Fibroblast of lung (primary cell): Measurements from ENCODE around the gene KIAA1217. TPM values are rescaled to one million over a fixed set of nuclear protein-coding genes. Genes with fewer than 3 reads are reported as not detected.
"Not testable (repeated sequence)": the region's sequence is repeated elsewhere in the genome, so short reads cannot be mapped to it uniquely, and the experiment has no call there.

Experiments
- DNase-seq, 2 donors: peaks; one replicate each; pipeline versions ENCODE4 v3.0.0 to v3.0.0-alpha.2; 2010; ENCODE audit warnings: low read depth in 2 of 2
- H2AFZ ChIP-seq: 2 replicates; pipeline ENCODE4 v1.5.1; 2012; ENCODE audit warnings: low read length, control low read depth, inconsistent platforms
- H3K27ac ChIP-seq: 2 replicates; pipeline ENCODE4 v1.5.1; 2011; ENCODE audit warnings: low read length, control low read depth; ENCODE audit not compliant: insufficient read depth
- H3K27me3 ChIP-seq: 2 replicates; pipeline ENCODE4 v1.5.1; 2011; ENCODE audit warnings: mild to moderate bottlenecking, low read length; ENCODE audit not compliant: control insufficient read depth, insufficient read depth
- H3K36me3 ChIP-seq: 2 replicates; pipeline ENCODE4 v1.5.1; 2011; ENCODE audit warnings: low read length; ENCODE audit not compliant: control insufficient read depth, insufficient read depth
- H3K4me1 ChIP-seq: 2 replicates; pipeline ENCODE4 v1.5.1; 2011; ENCODE audit warnings: low read length; ENCODE audit not compliant: control insufficient read depth, insufficient read depth; ENCODE audit errors: extremely low read depth
- H3K4me2 ChIP-seq: 2 replicates; pipeline ENCODE4 v1.5.1; 2011; ENCODE audit warnings: low read length, control low read depth; ENCODE audit not compliant: insufficient read depth; ENCODE audit errors: extremely low read depth
- H3K4me3 ChIP-seq, 4 experiments: fragments of 200-600 bp in 1 of 4; sonication (generic) in 1 of 4; replicated peaks in 1 of 4; 2 replicates each; pipeline ENCODE4 v1.5.1; 2011 to 2016; ENCODE audit warnings: low read length in 4 of 4, low read depth in 3 of 4, mild to moderate bottlenecking in 3 of 4, control low read depth in 2 of 4, inconsistent platforms in 1 of 4, mixed read lengths in 1 of 4; ENCODE audit not compliant: insufficient read depth in 1 of 4; ENCODE audit errors: control extremely low read depth in 1 of 4
- H3K79me2 ChIP-seq: 2 replicates; pipeline ENCODE4 v1.5.1; 2012; ENCODE audit warnings: mild to moderate bottlenecking, low read length, inconsistent platforms; ENCODE audit not compliant: control insufficient read depth, insufficient read depth
- H3K9ac ChIP-seq: 2 replicates; pipeline ENCODE4 v1.5.1; 2011; ENCODE audit warnings: mild to moderate bottlenecking, low read length, control low read depth; ENCODE audit not compliant: insufficient read depth
- H3K9me3 ChIP-seq: 2 replicates; pipeline ENCODE4 v1.5.1; 2012; ENCODE audit warnings: low read depth, low read length; ENCODE audit not compliant: control insufficient read depth, insufficient read depth
- H4K20me1 ChIP-seq: 2 replicates; pipeline ENCODE4 v1.5.1; 2011; ENCODE audit warnings: low read length; ENCODE audit not compliant: control insufficient read depth, insufficient read depth; ENCODE audit errors: extremely low read depth
- EZH2 ChIP-seq: IDR thresholded peaks from 2 replicates; pipeline ENCODE4 v1.5.1; 2012; ENCODE audit warnings: low read length, control low read depth, mild to moderate bottlenecking; ENCODE audit errors: missing control alignments
- polyA plus RNA-seq, 2 donors: library from polyadenylated mRNA; depleted of rRNA in 1 of 2; stranded (reverse) in 1 of 2; unstranded in 1 of 2; fragments of >200 nt; gene quantifications; 2 replicates each; pipeline ENCODE4 v1.2.1, GENCODE V29; 2011 to 2012; ENCODE audit warnings: missing spikeins in 1 of 2
- total RNA-seq: library from RNA; depleted of rRNA; stranded (reverse); fragments of >200 nt; gene quantifications from 2 replicates; pipeline ENCODE4 v1.2.1, GENCODE V29; 2014
- TF ChIP-seq, protein P1 (sequence below), 2 donors: IDR thresholded peaks in 1 of 2; conservative IDR thresholded peaks in 1 of 2; 1 replicate in 1 of 2; 2 replicates in 1 of 2; pipeline ENCODE4 v1.5.1; 2011 to 2012; ENCODE audit warnings: low read length in 2 of 2, control low read depth in 1 of 2, inconsistent platforms in 1 of 2, low read depth in 1 of 2, mild to moderate bottlenecking in 1 of 2

KIAA1217 gene
- total and polyA plus RNA-seq, 2 donors (not counting 1 experiment from before 2014, with no cell fraction given), result 0.92 to 1.5 TPM

DNA sequence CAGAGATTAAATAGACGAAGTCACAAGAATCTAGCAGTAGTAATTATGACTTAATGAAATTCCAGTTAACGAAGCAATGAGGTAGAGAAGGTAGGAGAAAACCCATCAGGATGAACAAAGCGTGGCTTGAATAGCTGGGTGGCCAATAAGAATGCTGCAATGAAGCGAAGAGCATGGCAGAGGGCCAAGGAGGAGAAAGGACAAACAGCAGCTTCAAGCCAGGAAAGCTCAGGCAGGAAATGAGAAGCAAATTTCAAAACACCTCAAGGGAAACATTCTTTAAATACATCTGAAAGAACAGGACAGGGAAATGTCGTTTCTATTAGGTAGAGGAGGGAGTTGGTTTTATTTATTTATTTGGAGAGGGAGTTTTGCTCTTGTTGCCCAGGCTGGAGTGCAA is 122.5 kb downstream of the KIAA1217 start:
- H3K4me3 ChIP-seq, result no peak overlapping the region
- no peaks in the 10 kb centered on the region for H3K27me3 ChIP-seq
- DNase-seq, result peak; percentile 55 to 78
- H4K20me1 ChIP-seq, result no peaks in the 10 kb centered on the region
- no peaks in the 10 kb centered on the region for H3K4me1 ChIP-seq
- no peaks in the 10 kb centered on the region for H3K36me3 ChIP-seq
- H3K27ac ChIP-seq, result no peak overlapping the region
- no peak overlapping the region for H2AFZ ChIP-seq
- H3K4me2 ChIP-seq, result no peak overlapping the region
- no peak for TF ChIP-seq EZH2
- TF ChIP-seq, protein P1, sequence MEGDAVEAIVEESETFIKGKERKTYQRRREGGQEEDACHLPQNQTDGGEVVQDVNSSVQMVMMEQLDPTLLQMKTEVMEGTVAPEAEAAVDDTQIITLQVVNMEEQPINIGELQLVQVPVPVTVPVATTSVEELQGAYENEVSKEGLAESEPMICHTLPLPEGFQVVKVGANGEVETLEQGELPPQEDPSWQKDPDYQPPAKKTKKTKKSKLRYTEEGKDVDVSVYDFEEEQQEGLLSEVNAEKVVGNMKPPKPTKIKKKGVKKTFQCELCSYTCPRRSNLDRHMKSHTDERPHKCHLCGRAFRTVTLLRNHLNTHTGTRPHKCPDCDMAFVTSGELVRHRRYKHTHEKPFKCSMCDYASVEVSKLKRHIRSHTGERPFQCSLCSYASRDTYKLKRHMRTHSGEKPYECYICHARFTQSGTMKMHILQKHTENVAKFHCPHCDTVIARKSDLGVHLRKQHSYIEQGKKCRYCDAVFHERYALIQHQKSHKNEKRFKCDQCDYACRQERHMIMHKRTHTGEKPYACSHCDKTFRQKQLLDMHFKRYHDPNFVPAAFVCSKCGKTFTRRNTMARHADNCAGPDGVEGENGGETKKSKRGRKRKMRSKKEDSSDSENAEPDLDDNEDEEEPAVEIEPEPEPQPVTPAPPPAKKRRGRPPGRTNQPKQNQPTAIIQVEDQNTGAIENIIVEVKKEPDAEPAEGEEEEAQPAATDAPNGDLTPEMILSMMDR (conservative IDR thresholded peaks at IDR 0.05 in 1 of 2, IDR thresholded peaks at IDR 0.05 in 1 of 2; ENCODE audit: low read depth in 1 of 2, low read length in 2 of 2), result no peak
- H3K79me2 ChIP-seq, result no peaks in the 10 kb centered on the region
- no peaks in the 10 kb centered on the region for H3K9me3 ChIP-seq
- H3K9ac ChIP-seq, result no peak overlapping the region

GRCh38 chr10:24333736-24334135 is 124.8 kb downstream of the KIAA1217 start:
- H2AFZ ChIP-seq, result no peak overlapping the region
- no peaks in the 10 kb centered on the region for H3K4me1 ChIP-seq
- DNase-seq, result peak; percentile 19 to 92
- H4K20me1 ChIP-seq, result no peaks in the 10 kb centered on the region
- no peaks in the 10 kb centered on the region for H3K9me3 ChIP-seq
- no peaks in the 10 kb centered on the region for H3K79me2 ChIP-seq
- no peak for TF ChIP-seq EZH2
- TF ChIP-seq, protein P1 (conservative IDR thresholded peaks at IDR 0.05 in 1 of 2, IDR thresholded peaks at IDR 0.05 in 1 of 2; ENCODE audit: low read depth in 1 of 2, low read length in 2 of 2), result no peak
- no peak overlapping the region for H3K4me2 ChIP-seq
- no peaks in the 10 kb centered on the region for H3K27me3 ChIP-seq
- no peaks in the 10 kb centered on the region for H3K36me3 ChIP-seq
- no peak overlapping the region for H3K4me3 ChIP-seq
- H3K9ac ChIP-seq, result no peak overlapping the region
- H3K27ac ChIP-seq, result no peak overlapping the region

DNA sequence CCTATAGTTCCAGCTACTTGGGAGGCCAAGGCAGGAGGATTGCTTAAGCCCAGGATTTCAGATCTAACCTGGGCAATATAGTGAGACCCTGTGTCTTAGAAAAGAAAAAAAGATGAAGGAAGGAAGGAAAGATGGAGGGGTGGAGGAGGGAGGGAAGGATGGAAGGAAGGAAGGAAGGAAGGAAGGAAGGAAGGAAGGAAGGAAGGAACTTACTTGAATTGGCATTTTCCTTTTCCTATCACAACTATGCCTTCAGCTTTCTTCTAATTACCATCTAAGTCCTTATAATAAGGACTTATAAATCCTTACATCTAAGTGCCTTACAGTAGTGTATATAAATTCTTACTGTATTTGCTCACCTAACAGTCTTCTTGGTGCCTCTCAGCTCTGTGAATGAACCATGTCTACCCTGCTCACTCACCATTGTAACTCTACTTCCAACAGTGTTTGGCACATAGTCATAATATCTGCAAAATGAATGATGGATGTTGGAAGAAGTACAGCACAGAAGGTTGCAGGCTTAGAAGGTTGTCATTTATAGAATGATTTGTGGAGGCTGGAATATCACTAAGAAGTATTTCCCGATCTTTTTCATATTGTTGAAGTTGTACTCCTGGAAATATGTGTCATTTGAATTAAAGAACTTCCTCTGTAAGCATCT is 125.5 kb downstream of the KIAA1217 start:
- Histone ChIP-seq H2AFZ (no peak overlapping the region), H3K36me3 (no peaks in the 10 kb centered on the region), H3K9ac (no peak overlapping the region), H3K9me3 (no peaks in the 10 kb centered on the region), H3K79me2 (no peaks in the 10 kb centered on the region), H3K4me2 (no peak overlapping the region), H3K27me3 (no peaks in the 10 kb centered on the region), H3K4me1 (no peaks in the 10 kb centered on the region), H3K27ac (no peak overlapping the region), H3K4me3 (no peak overlapping the region), H4K20me1 (no peaks in the 10 kb centered on the region)
- no peak for TF ChIP-seq EZH2
- TF ChIP-seq, protein P1 (conservative IDR thresholded peaks at IDR 0.05 in 1 of 2, IDR thresholded peaks at IDR 0.05 in 1 of 2; ENCODE audit: low read depth in 1 of 2, low read length in 2 of 2), result no peak
- no peak for DNase-seq

- H3K79me2 ChIP-seq, H3K27ac ChIP-seq, H2AFZ ChIP-seq, H3K36me3 ChIP-seq, H4K20me1 ChIP-seq, H3K27me3 ChIP-seq, H3K4me3 ChIP-seq, DNase-seq, H3K4me2 ChIP-seq, H3K4me1 ChIP-seq, H3K9me3 ChIP-seq, H3K9ac ChIP-seq: not testable (repeated sequence)
Observed at GRCh38 chr10:24337723-24338122, 128.8 kb downstream of the KIAA1217 start.
